Stimulated activated CD4-positive, alpha-beta T cell treated with anti-CD3 and anti-CD28 coated beads, Interleukin-2, amount 100 ng/mL, for 48 hours (primary cell): ENCODE measurements around the gene VWA5B1.
A peak's percentile ranks its signal among the peaks of the same experiment; 100 is the strongest.
"Not testable (repeated sequence)": the region's sequence is repeated elsewhere in the genome, so short reads cannot be mapped to it uniquely, and the experiment has no call there.

Source experiments
- DNase-seq, 2 donors: peaks; one replicate each; pipeline ENCODE4 v3.0.0-alpha.2; 2020

VWA5B1 gene

GRCh38 chr1:20281801-20282200, 8.9 kb upstream of the VWA5B1 start:
- DNase-seq: no peak

- DNase-seq: no peak
Observed at GRCh38 chr1:20282533-20282932, 8.1 kb upstream of the VWA5B1 start.

- DNase-seq: no peak
Observed at GRCh38 chr1:20284046-20284445, 6.6 kb upstream of the VWA5B1 start.

DNA sequence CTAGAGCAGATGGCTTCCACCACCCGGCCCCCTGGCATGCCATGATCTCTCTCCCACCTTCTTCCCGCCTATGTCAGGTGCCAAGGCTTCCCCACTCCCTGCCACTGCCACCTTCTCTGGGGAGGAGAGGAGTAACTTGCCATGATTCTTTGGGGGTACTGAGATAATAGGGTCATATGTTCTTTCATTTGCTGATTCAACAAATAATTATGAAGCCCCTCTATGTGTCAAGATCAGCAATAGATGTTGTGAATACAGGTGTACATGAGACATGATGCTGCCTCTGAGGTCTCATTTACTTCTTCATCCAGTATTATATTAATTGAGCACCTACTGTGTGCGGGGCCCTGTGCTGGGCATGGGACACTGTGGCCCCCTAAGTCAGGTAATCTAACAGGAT, 6.0 kb upstream of the VWA5B1 start:
- DNase-seq: no peak

- DNase-seq: no peak
Observed at GRCh38 chr1:20285510-20285909, 5.2 kb upstream of the VWA5B1 start.

DNA sequence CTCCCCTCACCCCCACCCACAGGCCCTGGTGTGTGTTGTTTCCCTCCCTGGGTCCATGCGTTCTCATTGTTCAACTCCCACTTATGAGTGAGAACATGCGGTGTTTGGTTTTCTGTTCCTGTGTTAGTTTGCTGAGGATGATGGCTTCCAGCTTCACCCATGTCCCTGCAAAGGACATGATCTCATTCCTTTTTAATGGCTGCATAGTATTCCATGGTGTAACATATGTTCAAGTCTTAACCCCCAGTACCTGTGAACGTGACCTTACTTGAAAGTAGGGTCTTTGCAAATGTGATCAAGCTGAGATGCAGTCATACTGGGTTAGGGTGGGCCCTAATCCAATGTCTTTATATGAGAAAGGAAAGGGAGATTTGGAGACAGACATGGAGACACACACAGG, 3.0 kb upstream of the VWA5B1 start:
- DNase-seq: not testable (repeated sequence)

DNA sequence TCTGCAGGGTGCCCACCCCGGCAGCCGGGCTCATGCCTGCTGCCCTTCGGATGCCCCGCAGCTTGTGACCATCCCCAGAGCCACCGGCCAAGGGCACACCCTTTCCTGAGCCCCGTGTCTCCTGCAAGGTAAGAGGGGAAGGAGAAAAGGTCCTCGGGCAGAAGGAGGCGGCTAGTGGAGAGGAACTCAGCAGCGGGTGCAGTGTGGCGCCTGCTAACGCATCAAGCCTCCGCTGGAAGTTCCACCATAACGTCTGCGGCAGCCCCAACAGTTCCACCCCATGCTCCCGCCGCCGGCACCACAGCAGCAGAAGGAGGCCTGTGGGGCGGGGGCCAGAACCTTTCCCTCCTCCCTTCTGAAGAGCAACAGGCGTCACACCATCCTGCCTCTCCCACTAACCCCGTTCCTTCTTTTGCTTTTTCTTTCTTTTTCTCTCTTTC, 990 bp downstream of the VWA5B1 start:
- DNase-seq: peak; percentile 2 to 5

DNA sequence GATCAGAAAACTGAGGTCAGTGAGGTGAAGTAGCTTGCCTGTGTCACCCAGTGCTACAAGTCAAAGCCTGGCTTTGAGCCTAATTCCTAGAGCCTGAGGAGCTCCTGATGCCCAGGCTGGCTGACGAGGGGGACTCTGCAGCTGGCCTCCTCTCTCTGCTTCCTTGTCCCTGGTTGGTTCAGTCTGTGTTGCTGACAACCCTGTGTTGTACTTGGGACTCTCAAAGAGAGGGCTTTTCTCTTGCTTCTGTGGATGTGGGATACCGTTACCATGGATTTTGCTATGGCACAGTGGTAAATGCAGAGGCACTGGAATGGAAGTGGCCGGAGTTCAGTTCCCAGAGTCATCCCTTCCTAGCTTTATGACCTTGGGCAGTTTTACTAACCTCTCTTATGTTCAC, 8.0 kb downstream of the VWA5B1 start:
- no peak for DNase-seq

GRCh38 chr1:20301463-20302107, 10.9 kb downstream of the VWA5B1 start:
- DNase-seq: no peak

DNA sequence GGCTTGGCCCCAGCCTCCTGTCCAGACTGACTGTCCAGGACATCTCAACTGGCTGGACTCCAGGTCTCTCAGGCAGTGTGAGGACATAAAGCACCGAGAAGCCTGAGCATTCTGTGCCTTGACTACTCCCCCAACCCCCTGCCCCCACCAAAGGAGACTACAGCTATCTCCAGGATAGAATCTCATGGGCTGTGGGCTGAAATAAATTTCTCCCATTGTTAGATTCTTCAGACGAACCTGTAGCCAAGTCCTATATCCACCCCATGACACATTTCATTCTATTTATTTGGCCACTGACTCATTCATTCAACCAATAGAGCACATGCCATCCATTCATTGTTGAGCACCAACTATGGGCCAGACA, 11.4 kb downstream of the VWA5B1 start:
- DNase-seq: no peak

GRCh38 chr1:20307026-20307425, 16.4 kb downstream of the VWA5B1 start:
- no peak for DNase-seq

GRCh38 chr1:20308569-20308968, 17.9 kb downstream of the VWA5B1 start:
- DNase-seq: no peak

GRCh38 chr1:20311289-20311688, 20.6 kb downstream of the VWA5B1 start:
- DNase-seq: no peak

DNA sequence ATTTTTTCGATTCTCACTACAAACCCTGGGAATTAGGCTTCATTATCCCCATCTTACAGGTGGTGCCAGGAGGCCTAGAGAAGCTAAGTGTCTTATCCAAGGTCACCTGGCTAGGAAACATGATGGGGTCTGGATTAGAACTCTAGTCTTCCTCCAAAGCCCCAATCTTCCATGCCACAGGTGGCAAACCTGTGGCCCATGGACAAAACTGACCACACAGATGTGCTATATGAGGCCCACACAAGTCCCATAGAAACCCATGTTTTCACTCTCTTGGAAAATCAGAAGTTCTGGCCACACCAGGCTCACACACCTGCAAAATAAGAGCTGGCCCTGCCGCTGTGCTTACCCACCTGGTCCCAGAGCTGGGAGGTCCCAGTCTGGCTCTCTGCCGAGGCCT, 21.6 kb downstream of the VWA5B1 start:
- DNase-seq: no peak

- DNase-seq: no peak
Observed at GRCh38 chr1:20312818-20313217, 22.1 kb downstream of the VWA5B1 start.

DNA sequence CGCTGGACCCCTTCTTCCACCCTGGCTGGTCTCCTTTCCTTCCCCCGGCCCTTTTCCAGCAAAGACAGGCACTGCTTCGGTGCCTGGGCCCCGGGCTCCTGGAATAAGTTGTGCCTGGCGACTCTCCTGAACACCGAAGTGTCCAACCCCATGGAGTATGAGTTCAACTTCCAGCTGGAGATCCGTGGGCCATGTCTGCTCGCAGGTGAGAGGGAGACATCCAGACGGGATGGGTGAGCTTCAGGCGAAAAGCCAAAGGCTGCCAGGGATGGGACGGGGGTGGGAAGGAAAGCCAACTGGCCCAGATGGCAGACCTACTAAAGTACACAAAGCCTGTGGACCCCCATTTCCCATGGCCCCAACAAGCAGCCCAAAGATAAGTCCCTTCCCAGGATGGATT, 26.8 kb downstream of the VWA5B1 start:
- no peak for DNase-seq

DNA sequence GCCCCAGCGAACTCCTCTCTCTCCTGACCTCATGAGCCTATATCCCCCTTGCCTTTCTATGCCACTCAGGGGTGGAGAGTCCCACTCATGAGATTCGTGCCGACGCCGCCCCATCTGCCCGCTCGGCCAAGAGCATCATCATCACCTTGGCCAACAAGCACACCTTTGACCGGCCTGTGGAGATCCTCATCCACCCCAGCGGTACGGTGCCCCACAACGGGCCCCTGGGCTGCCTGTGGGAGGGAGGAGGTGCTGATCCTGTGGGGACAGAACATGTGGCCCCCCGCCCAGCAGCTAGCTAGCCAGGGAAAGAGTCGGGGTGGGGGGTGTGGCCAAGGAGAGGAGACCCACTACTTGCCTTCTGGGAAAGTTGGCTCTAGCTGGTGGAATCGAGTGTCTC, 27.8 kb downstream of the VWA5B1 start:
- DNase-seq: no peak

DNA sequence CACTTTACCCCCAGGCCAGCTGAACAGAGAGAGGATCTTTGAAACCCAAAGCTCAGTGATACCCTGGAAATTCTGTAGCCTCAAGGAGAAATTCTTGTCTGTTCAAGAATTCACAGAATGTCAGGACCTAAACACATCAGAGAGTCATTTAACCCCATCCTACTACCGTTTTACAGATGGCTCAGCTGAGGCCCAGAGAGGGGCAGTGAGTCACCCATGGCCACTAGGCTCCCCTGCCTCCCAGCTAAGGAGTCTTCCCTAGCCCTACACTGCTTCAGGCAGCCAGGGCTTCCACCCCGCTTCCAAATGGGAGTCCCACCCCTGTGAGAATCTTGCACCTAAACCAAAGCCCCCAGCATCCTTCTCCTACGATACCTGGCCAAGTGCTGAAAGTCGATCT, 28.3 kb downstream of the VWA5B1 start:
- DNase-seq: no peak

GRCh38 chr1:20319456-20320220, 29.0 kb downstream of the VWA5B1 start:
- no peak for DNase-seq

DNA sequence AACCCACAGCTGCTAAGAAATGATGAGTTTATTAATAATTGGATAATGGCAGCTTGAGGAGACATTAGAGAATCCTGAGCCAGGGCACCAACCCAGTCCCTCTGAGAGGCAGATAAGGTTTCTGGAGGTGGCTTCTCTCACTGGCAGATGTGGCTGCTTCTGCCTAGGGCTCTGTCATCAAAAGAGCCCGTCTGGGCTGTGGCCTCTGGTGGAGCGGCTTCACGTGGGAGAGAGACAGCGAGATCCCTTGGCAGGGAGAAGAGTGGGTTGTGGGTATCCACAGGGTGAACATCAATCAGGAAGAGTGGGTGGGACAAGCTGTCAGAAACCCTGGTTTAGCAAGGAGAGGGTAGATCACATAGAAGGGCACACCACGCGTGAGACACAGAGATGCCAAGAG, 30.0 kb downstream of the VWA5B1 start:
- DNase-seq: no peak

DNA sequence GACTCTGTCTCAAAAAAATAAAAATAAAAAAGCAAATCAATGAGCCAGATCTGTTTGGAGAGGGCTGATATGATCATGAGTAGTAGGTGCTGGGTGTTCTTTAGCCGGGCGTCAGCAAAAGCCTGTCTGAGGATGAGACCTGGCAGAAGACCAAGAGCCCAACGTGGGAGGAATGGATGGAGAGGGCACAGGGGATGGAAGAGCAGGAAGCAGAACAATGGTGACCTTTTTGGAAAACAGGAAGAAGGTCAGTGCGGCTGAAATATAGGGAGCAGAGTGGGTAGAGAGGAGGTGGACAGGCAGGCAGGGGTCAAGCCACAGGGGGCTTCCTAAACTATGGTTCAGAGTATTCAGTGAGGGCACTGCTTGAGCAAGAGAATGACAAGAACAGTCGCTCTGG, 30.9 kb downstream of the VWA5B1 start:
- DNase-seq: no peak

- DNase-seq: peak in 1 of 2 donors; percentile 20
Observed at GRCh38 chr1:20322081-20322824, 31.6 kb downstream of the VWA5B1 start.

DNA sequence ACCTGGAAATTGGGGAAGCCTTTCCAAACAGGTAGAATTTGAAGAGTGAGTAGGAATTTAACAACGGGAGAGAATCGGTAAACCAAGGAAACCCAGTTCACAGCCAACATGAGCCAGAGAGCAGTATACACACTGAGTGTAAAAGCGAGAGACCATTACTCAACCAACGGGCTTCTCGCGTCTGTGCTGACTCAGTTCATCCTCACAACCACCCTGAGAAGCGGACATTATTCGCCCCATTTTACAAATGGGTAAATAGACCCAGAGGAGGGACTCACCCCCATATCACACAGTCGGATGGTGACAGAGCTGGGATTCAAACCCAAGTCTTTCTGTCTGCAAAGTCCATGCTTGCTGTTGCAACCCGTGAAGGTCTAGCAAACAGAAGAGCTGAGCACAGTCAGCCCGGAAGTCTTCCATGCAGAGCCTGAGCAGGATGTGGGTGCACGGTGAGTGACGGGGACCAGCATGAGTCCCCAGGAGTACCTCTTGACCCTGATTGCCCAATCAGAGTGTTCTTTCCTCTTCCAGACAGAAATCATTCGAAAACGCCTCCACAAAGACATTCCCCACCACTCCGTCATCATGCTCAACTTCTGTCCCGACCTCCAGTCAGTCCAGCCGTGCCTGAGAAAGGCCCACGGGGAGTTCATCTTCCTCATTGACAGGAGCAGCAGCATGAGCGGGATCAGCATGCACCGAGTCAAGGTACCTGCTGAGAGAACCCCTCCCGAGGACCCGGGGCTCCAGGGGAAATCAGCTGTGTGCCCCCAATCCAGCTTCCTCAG, 32.3 kb downstream of the VWA5B1 start:
- DNase-seq: peak; percentile 20 to 34
